LHCN-M2 (cell line): ENCODE data around the gene FAM193A. TPM values are rescaled to one million over a fixed set of nuclear protein-coding genes. Genes with fewer than 3 reads are reported as not detected.
"Not testable (repeated sequence)": the region's sequence is repeated elsewhere in the genome, so short reads cannot be mapped to it uniquely, and the experiment has no call there.

ENCODE experiments used
- DNase-seq: peaks from one replicate; pipeline ENCODE4 v3.0.0-alpha.2; 2012; ENCODE audit warnings: low read depth
- polyA plus RNA-seq: library from polyadenylated mRNA; unstranded; fragments of >200 nt; gene quantifications from one replicate; pipeline ENCODE4 v1.2.1, GENCODE V29; 2012; ENCODE audit warnings: missing spikeins
- total RNA-seq: library from RNA; depleted of rRNA; stranded (reverse); fragments of >200 nt; gene quantifications from 2 replicates; pipeline ENCODE4 v1.2.3, GENCODE V29; 2014; rRNA removed

FAM193A gene
- 12.1 and 14.9 TPM in 2 replicates for total RNA-seq
- 9.1 TPM for polyA plus RNA-seq

DNA sequence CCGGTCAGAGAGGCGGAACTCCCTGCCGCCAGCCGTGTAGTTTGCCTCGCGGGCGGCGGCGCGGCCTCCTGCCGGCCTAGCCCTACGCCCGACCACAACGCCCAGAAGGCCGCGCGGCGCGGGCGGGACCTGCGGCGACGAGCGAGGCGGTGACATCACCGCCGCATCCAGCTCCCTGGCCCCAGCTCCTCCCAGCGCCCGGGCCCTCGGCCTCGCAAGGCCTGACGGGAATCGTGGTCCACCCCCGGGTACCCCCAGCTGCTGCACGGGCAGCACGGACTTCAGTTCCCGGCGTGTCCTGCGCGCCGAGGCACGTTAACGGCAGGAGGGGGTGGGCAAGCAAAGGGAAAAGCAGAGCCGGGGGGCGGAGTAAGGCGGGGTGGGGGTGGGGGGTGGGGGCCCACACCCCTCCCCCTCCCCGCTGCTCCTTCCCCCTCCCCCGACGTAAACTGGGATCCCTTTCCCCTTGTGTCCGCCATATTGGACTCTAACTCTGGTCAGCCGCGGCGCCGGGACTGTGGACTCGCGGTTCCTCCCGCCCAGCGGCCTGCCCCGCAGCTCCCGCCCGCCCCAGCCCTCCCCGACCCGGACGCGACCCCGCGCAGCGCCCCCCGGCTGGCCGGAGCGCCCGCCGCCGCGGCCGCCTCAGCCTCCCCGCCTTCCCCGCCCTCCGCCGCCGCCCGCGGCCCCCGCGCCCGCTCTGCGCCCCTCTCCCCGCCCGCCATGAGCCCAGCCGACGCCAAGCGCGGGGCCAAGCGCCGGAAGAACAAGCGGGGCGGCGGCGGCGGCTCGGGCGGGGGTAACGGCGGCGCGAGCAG lies at the start of gene FAM193A:
TSS of gene FAM193A (plus strand) at position 455 of the 818 bp plus-strand sequence. CDS start at position 724, 269 bp downstream.
- DNase-seq = peak; percentile 99

DNA sequence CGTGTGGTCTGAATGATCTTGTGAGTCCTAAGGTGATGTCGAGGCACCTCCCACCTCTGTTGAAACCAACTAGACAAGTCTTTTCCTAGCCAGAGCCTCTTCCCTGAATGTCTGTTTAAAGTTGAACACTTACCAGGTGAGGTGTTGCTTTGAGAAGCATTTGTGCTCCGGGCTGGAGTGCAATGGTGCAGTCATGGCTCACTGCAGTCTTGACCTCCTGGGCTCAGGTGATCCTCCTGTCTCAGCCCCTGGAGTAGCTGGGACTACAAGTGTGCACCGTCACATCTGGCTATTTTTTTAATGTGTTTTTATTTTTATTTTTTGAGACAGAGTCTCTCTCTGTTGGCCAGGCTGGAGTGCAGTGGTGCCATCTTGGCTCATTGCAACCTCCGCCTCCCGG lies 49.5 kb upstream of the FAM193A start:
- DNase-seq = no peak

DNA sequence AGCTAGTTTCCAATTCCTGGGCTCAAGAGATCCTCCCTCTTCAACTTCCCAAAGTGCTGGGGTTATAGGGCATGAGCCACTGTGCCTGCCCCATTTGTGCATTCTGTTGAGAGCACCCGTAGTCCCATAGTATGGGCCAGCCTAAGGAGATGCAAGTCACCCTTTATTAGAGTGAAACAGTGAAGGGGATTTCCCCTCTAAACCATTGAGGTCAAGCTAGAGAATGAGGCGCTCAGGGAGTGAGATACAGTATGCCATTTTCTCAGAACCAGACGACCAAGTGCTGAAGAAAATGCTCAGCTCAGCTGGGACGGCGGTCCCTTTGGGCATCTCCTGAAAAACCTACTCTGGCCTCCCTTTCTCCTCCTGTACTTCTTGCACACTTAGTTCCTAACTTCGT lies 48.8 kb upstream of the FAM193A start:
- DNase-seq = no peak

GRCh38 chr4:2489081-2489805 lies 47.2 kb upstream of the FAM193A start:
- DNase-seq = no peak

DNA sequence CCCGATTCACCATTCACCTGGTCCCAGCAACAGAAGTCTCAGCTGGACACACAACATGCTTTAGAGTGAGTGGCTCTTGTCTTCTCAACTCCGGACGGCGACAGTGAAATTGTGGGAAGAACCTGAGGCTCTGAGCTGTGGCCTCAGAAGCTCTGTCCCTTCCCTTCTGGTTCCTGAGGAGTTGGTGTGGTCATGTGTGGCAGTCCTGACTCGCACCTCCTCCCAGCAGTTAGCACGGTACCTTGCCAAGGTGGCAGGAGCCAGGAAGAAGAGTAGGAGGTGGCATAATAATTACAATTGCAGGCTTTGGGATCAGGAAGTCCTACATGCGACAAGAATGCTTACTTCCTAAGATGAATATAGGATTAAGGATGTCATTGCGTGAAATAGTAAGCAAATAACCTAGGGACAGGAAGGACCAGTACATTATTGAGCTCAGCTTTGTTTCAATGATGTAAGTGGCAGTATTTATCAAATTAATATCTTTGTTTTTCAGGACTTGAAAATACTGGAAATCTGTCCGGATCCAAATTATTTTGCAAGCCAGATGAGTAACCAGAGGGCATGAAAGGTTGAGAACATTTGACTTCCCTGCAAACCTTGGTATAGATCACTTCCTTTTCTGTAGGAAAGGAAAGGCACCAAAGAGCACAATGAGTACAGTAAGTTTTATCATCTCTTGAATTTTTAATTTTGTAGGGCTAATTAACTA lies 46.5 kb upstream of the FAM193A start:
- DNase-seq = peak; percentile 60

DNA sequence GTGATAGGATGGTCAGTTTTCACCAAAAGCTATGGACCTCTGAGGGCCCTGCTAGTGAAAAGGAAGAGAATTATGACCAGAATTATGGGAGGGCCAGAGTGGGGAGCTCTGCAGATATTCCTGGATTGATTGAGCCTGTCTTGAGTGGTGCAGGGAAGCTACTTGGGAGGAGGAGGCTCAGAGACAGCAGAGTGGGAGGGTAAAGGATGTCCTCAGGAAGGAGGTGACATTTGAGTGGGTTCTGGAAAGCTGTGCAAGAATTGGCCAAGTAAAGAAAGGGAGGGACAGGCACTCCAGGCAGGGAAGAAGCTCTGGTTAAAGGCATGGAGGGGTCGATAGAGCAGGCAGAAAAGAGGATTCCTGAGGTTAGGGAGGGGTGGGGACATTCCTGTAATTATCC lies 43.5 kb upstream of the FAM193A start:
- DNase-seq = no peak

DNA sequence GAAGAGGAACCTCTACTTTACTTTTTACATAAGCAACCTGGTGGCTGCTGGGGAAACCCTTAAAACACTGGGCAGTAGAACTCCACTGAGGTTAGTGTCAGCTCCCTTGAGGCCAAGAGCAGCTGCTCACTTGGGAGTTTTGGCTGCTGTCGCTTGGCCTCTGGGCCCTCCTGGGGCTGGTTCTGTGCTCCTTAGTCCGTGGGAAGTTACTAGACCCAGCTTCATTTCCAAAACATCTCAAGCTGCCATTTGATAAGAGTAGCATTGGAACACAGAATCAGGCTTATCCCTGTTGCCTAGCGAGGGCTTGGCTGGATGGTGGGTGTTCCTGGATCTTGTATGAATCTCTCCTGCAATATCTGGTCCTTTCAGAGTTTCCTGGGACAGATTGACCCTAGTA lies 41.5 kb upstream of the FAM193A start:
- no peak for DNase-seq

- no peak for DNase-seq
These were observed 39.1 kb upstream of the FAM193A start for GRCh38 chr4:2497324-2497723.

DNA sequence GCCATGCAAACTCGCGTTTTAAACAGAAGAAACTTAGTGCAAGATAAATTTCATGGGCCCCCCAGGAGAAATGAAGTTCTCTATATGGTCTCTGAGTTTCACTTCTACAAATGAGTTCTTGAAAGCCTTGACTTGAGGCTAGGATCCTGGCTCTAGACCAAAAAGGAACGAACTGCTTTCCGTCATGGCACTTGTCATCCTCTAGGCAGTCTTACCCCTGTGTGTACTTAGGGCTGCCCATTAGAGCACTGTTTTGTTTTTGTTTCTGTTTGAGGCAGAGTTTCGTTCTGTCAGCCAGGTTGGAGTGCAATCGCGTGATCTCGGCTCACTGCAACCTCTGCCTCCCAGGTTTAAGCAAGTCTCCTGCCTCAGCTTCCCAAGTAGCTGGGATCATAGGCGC lies 38.5 kb upstream of the FAM193A start:
- DNase-seq = no peak

DNA sequence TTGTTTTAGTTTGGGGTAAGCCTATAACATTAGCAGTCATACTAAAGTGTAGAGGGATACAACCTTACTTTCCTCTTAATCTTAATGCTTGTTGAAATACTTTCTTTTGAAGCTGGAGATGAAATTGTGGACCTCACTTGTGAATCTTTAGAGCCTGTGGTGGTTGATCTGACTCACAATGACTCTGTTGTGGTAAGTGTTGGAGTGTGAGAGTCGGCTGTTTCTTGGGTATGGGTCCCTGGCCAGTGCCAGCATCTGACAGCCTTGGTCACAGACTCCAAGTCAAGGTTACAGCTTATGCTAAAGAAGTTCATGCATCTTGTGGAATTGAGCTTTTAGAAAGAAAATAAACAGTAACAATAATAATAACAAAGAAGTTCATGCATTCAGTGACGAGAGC lies 35.9 kb upstream of the FAM193A start:
- DNase-seq = peak; percentile 49

DNA sequence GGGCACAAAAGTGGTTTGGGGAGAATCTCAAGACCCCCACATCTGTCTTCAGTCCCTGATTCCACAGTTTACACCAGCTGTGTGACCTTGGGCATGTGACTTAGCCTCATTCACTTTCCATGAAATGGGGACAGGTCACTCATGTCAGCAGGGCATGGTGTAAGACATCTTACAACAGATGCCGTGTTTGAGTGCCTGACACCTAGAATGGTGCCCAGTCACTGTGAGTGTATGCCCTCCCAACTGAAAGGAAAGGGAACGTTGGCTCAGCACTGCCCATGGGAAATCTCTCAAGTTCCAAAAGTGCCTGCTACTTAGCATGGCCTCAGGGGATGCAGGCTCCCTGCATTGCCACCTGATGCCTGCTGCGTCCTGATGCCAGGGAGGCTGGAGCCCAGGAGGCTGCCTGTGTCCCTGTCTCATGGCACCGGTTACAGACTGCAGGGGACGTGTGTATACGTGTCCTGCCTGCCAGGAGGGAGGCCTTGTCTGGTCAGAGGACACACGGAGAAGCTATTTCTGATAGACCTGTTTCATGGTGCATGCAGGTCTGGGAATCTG lies 35.3 kb upstream of the FAM193A start:
- no peak for DNase-seq

- no peak for DNase-seq
These were observed 32.6 kb upstream of the FAM193A start for GRCh38 chr4:2503809-2504208.

GRCh38 chr4:2507259-2507658 lies 29.2 kb upstream of the FAM193A start:
- DNase-seq = no peak

- DNase-seq = no peak
These were observed 28.6 kb upstream of the FAM193A start for GRCh38 chr4:2507855-2508254.

DNA sequence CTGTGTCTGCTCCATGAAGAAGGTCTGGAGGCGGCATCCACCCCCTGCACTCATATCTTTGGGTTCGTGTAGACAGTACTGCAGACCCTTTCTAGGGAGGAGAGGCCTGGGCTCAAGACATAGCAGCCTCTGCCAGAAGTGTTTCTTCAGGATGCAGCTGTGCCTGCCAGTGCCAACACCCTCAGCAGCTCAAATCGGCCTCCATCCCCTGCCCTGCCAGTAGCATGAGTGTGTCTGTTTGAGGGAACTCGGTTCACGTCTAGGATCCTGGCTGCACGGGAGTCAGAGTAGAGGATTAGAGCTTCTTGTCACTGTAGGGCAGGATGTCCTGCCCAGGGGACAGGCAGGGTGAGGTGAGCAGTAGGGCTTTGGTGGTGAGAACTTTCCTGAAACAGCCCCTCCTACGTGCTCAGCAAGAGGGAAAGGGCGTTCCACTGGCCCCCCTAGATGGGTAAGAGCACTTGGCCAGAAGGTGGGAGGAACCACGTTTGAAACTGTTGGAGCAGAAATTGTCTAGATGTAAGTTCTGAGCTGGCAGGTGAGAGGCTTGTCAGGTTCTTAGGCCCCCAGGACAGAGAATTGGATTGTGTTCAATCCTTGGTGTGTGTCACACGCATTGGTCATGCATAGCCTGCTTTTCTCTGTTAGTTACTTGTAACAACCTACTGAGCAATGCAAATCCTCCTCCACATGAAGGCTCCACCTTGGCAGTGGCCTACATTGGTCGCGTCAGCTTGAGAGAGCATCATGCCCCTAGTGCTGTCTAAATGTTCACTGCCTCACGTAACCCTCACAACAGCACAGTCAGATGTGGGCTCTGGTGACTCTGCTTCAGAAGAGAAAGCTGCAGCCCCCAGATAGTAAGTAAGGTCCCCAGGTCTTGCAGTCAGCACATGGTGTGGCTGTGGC lies 25.8 kb upstream of the FAM193A start:
- DNase-seq = no peak

- DNase-seq = no peak
These were observed 24.8 kb upstream of the FAM193A start for GRCh38 chr4:2511645-2512131.

DNA sequence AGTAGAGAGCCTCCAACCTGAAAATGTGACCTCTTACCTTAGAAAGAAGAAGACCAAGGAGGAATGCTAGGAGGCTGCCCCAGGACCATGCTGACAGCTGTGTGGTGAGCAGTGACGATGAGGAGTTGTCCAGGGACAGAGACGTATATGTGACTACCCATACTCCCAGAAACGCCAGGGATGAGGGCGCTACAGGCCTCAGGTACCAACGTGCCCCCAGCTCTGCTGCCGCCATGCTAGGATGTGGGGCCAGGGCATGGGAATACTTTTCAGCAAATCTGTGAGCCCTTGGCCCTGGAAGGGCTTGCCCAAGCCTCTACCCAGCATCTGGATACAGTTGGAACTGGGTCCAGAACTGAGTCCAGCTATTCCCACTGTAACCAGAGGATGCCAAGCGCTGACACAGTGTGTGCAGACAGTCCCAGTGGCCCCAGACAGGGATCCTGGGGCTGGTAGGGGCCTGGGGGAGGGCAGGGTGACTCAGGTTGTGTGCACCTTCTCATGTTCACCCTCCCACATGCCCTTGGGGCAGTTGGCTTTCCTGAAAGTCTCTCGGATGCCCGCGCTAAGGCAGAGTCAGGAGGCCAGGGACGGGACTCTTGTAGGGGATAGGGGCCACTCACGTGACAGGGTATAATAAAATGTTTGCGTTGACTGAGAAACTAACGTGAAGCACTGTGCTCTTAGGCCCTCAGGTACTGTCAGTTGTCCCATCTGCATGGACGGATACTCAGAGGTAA lies 23.9 kb upstream of the FAM193A start:
- DNase-seq = no peak

GRCh38 chr4:2514193-2514592 lies 22.3 kb upstream of the FAM193A start:
- not testable (repeated sequence) for DNase-seq

- DNase-seq = not testable (repeated sequence)
These were observed 21.5 kb upstream of the FAM193A start for GRCh38 chr4:2514944-2515343.
